ENCODE results near the gene ZNF790.

Gene ZNF790

DNA sequence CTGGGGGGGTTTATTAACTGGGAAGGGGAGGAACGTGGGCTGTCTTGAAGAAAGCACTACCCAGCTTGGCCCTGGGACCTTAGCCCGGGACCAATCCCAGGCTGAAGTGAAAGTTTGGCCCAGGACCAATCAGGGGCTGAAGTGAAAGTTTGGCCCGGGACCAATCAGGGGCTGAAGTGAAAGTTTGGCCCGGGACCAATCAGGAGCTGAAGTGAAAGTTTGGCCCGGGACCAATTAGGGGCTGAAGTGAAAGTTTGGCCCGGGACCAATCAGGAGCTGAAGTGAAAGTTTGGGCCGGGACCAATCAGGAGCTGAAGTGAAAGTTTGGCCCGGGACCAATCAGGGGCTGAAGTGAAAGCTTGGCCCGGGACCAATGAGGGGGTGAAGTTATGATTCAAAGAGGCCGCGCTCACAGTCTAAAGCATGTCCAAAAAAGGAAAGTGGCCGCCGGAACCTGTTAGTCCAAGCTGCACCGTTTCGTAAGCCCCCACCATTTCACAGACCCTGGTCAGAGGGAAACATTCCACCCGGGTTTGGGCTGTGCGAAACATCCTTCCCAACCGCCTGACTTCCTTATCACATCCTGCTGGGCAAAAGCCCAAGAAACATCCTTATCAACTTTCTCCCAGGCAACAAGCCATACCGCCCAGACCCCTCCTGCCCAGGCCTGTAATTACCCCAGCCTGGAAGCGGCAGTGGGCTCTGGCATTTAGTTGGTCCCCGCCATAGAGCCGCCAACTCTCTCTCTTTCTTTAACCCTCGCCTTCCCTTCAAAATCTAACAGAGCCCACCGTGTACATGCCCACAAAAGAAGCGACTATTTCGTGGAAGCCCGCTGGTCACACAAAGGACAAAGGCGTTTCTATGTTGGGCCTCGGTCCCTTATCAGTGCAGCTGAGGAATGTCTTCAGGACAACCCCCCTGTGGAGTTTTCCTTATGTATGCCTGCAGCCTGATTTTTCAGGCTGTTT is 66.6 kb downstream of the ZNF790 start:
- DNase-seq, result peak; percentile 39

All from NCI-H69 (cell line).